ENCODE results near the gene KCNJ12.
"Not testable (repeated sequence)": the region's sequence is repeated elsewhere in the genome, so short reads cannot be mapped to it uniquely, and the experiment has no call there.

Gene KCNJ12

GRCh38 chr17:21452377-21453143, 76.4 kb downstream of the KCNJ12 start:
- DNase-seq (ENCODE audit: low spot score), result no peak

- no peak for DNase-seq (ENCODE audit: low spot score)
Measured at GRCh38 chr17:21453144-21453898, 77.2 kb downstream of the KCNJ12 start.

GRCh38 chr17:21454006-21454405, 77.8 kb downstream of the KCNJ12 start:
- DNase-seq (ENCODE audit: low spot score), result not testable (repeated sequence)

- no peak for DNase-seq (ENCODE audit: low spot score)
Measured at GRCh38 chr17:21454441-21454840, 78.3 kb downstream of the KCNJ12 start.

- DNase-seq (ENCODE audit: low spot score), result no peak
Measured at GRCh38 chr17:21455761-21456160, 79.6 kb downstream of the KCNJ12 start.

GRCh38 chr17:21456449-21456848, 80.3 kb downstream of the KCNJ12 start:
- DNase-seq (ENCODE audit: low spot score), result not testable (repeated sequence)

- peak; percentile 63 for DNase-seq (ENCODE audit: low spot score)
Measured at GRCh38 chr17:21457051-21458026, 81.2 kb downstream of the KCNJ12 start.

GRCh38 chr17:21458054-21458453, 81.9 kb downstream of the KCNJ12 start:
- no peak for DNase-seq (ENCODE audit: low spot score)

- DNase-seq (ENCODE audit: low spot score), result no peak
Measured at GRCh38 chr17:21459536-21459935, 83.4 kb downstream of the KCNJ12 start.

GRCh38 chr17:21460358-21460757, 84.2 kb downstream of the KCNJ12 start:
- no peak for DNase-seq (ENCODE audit: low spot score)

- DNase-seq (ENCODE audit: low spot score), result no peak
Measured at GRCh38 chr17:21462237-21462636, 86.1 kb downstream of the KCNJ12 start.

GRCh38 chr17:21463204-21463661, 87.1 kb downstream of the KCNJ12 start:
- DNase-seq (ENCODE audit: low spot score), result no peak

GRCh38 chr17:21463779-21464407, 87.7 kb downstream of the KCNJ12 start:
- DNase-seq (ENCODE audit: low spot score), result no peak

- no peak for DNase-seq (ENCODE audit: low spot score)
Measured at GRCh38 chr17:21464611-21465021, 88.5 kb downstream of the KCNJ12 start.

- no peak for DNase-seq (ENCODE audit: low spot score)
Measured at GRCh38 chr17:21466550-21466949, 90.4 kb downstream of the KCNJ12 start.

GRCh38 chr17:21467196-21467595, 91.0 kb downstream of the KCNJ12 start:
- DNase-seq (ENCODE audit: low spot score), result no peak

- no peak for DNase-seq (ENCODE audit: low spot score)
Measured at GRCh38 chr17:21467739-21468490, 91.8 kb downstream of the KCNJ12 start.
